GM18520 (cell line): Measurements from ENCODE around the gene COQ8B.

Experiments used
- ATAC-seq: cut with Tn5 transposase; IDR thresholded peaks from one replicate; pipeline ENCODE4 v1.9.1; 2021; ENCODE audit not compliant: unreplicated experiment

The COQ8B gene

DNA sequence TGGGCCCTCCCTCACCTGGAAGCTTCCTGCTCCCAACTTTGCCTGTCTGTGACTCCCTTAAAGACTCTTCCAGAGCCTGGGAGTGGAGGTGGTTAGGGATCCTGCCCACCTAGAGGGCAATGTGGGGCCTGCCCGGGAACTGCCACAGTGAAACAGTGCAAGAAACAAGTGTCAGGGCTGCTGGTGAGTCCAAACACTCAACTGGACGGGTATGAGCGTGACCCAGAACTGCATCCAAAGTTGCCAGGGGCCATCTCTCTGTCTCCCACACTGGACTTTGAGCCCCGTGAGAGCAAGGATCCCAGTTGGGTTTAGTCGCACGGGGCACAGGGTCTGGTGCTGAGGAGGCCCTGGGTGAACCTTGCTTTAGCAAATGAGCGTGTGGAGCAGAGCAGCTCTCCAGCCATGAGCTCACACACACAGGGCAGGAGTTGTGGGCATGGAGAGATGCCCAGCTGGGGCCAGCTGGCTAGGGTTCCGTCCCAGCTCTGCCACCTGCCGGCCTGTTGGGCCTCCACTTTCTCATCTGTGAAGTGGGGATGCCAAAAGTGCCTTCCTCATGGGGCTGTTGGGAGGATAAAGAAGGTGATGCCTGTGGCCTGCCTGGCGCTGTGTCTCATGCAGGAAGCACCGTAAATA is 23.4 kb downstream of the COQ8B start:
- ATAC-seq, result no peak

DNA sequence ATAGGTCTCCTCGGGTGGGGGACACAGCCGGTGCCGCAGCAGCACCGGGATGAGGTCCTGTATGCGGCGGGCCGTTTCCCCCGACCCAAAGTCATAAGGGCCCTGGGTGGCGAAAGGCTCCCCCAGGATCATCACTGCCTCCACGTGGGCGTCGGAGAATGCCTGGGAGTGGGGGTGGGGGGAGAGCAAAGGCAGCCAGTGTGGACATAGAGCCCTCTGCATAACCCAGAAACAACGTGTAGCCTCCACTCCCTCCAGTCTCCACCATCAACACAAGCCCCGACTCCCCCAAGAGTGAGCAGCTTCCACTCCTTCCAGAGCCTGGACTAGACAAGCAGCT is 24.5 kb downstream of the COQ8B start:
- no peak for ATAC-seq

DNA sequence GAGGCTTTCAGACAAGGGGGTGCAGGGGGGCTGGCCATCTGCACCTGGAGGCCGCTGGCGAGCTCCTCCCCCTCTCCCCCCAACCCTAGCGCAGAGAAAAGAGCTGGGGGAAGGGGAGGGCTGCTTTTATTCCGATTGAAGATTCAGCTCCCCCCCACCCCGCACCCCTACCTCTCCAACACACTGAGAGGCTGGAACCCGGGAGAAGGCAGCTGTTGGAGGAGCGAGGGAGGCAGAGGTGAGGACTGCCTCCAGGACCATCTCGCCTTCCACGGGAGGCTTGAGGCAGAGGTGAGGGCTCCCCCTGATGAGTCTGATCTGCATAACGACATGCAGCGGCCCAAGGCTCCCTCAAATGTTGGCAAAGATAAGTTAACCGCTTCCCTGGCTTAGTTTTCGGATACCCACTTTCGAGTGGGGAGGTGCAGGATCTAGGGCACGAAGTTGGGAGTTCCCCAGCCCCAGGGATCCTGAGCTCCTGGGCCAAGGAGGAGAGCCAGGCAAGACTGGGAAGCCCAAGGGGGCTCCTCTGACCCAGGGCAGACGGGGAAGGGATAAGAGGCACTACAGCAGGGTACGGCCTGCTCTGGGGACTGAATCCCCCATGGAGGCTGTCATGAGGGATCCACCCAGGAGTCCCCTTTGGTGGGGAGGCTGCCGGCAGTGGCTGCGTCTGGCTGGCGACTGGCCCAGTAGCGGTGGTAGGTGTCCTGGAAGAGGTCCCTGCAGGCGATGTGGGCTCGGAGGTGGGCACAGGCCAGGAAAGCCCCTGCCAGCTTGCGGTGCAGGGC is 25.1 kb downstream of the COQ8B start:
- no peak for ATAC-seq

DNA sequence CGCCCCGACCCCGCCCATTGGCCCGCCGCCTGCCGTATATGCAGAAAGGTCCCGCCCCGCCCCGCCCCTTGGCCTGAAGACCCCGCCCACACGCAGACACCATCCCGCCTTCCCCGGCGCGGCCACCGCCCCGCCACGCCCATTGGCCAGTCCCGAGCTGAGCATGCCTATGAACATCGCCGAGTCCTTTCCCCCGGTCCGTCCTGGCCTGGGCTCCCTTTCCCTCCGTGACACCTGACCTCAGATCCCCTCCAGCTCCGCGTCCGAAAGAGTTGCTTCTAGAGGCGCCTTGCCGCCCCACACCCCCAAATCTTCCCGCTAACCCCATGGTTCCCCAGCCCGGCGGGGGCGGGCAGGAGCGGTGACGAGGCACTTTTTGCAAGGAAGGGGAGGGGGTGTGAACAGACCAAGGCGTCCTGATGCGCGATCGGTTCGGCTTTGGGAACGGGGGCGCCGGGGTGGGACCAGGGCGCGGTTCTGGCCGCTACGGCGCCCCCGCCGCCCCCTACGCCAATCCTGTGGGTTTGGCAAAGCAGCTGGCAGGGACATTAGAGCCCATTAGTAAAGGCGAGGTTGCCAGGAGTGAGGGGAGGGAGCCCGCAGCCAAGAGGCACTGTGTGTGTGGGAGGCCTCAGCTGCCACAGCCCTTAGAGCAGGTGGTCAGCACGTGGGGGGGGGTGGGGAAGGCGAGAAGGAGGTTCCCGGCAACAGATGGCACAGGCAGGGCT is 25.8 kb downstream of the COQ8B start:
- ATAC-seq, result peak; percentile 38

DNA sequence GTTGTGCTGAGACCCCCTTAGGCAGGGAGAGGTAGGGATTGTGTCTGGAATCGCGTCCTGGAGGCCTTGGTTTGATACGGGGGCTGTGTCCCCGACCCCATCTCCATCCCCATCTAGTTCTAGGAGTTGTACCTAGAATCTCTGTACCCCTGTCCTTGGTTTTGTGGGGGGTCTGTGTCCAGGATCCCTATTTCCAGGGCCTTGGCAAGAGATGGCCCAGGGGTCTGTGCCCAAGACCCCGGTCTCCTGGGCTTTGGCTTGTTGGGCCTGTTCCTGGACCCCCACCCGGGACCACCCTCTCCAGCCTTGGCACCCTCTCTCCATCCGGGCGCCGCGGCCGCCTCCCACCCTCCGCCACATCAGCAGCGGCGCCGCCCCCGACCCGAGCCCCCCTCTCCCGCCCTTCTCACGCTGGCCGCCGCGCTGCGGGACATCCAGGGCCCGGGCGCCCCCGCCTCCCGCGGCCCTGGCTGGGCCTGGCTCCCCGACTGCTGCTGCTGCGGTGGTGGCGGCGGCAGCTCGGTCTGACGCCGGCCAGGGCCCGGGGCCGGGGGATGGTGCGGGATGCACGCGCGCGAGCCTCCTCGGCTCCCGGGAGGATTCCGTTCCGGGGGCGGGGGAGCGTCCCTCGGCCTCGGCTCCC is 26.5 kb downstream of the COQ8B start, which contains the start of gene NUMBL:
Gene NUMBL (minus strand): TSS at position 602 of the 643 bp plus-strand sequence. CDS start 168 bp downstream, at position 434.
- no peak for ATAC-seq

DNA sequence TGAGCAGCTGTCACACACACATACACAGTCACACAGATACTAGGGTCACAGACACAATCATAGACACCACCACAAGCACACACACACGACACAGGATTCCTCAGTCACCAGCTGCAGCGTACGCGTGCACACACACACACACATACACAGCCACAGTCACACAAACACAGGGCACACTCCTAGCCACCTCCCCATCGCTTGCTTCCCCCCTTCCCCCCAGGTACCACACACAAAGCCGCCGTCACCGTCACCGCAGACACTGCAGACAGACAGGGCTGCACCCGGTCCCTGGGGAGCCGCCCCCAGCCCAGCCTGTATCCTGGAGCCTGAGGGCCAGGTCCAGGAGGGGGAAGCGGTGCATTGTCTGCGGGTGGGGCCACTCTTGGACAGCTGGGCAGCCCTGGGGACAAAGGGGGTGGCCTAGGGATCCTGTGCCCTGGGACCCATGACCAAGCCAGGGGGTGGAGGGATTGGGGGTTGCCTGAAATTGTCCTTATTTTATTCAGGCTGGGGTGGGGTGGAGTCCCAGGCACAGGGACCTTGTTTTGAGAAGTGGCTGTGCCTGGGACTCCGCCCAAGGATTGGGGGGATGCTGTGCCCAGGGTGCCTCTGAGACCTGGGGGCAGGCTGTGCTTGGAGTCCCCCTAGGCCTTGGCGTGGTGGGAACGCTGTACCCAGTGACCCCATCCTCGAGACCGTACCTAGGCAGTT is 27.2 kb downstream of the COQ8B start:
- ATAC-seq, result no peak

DNA sequence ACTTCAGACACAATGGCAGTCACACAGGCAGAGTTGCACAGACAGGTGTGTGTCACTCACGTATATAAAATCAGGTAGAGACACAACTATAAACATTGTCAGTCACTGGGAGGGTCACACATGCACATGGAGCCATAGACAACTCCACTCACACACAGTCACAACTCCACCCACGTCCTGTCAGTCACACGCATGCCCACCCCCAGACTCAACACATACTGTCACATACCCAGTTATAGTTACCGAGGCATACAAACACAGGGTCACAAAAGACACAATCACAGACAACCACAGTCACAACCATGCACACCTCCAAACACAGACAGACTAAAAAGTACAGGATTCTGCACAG is 27.7 kb downstream of the COQ8B start:
- no peak for ATAC-seq

DNA sequence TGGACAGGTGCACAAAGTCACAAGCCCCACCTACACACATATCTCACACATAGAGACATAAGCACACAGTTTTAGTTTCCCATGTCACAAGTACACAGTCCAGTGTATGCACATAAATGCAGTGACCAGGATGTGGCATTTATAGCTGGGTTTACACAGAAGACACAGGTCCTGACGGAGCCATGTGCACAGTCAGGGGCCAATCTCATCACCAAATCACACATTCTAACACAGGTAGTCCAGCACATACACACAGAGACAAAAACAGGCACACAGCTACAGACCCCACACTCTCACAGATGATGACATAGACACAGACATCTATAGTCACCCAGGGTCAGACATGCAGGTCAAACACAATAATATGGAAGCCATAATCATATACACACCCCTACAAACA is 28.4 kb downstream of the COQ8B start:
- no peak for ATAC-seq

DNA sequence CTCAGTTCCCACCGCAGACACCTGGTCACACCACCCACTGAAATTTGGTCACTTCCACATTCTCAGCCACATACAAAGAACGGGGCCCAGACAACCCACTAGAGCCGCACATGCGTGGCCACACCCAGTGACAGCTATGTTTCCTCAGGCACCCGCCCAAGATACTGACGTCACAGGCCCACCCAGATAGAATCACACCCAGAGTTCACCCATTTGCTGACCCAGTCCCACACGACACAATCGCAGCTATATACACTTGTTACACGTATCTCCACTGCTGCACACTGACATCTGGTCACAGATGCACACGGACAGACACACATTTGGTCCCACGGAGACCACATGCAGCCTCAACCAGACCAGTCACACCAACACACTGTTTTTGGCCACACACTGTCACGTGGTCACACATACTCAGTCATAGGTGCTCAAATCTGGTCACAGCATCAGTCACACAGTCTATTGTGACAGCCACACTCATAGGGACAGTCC is 29.1 kb downstream of the COQ8B start:
- ATAC-seq, result no peak

DNA sequence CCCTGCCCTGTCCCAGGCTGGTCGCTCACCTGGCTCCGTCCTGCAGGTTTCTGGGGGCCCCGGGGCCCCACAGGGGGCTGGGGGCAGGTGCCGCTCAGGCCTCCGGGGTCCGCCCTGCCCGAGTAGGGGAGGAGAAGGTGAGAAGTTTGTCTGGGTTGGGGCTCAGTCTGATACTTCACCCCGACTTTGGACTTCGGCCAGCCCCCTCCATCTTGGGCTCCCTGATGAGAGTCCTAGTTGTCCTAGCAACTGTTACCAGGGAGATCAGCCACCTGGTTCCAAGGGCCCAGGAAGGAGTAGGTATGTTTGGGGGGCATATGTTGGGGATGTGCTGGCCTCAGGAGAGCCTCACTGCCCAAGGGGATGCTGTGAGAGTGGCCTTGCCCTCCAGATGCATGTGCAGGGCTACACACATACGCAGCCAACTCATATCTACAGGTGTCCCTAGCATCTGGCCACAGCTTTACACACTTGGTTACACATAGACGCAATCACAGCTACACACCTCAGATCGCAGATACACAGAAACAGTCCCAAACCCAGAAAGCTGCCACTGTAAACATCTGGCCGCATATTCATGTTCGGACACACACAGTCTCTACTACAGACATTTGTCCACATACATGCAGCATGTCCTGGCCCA is 29.7 kb downstream of the COQ8B start:
- ATAC-seq, result no peak

DNA sequence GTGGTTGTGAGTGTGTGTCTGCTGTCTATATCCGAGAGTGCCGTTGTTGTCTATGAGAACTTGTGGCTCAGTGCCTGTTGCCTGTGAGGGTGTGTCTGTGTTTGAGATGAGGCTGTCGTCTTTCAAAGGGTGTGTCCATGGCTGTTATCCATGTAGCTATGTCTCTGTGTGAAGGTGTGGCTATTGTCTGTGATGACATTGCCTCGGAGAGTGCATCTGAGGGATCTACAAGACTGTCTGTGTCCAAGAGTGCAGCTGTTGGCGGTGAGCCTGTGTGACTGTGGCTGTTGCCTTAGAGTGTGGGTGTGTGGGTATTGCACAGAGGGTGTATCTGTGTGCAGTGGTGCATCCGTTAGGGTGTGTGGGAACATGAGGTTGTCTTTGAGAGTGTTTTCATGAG is 31.1 kb downstream of the COQ8B start:
- ATAC-seq, result no peak

DNA sequence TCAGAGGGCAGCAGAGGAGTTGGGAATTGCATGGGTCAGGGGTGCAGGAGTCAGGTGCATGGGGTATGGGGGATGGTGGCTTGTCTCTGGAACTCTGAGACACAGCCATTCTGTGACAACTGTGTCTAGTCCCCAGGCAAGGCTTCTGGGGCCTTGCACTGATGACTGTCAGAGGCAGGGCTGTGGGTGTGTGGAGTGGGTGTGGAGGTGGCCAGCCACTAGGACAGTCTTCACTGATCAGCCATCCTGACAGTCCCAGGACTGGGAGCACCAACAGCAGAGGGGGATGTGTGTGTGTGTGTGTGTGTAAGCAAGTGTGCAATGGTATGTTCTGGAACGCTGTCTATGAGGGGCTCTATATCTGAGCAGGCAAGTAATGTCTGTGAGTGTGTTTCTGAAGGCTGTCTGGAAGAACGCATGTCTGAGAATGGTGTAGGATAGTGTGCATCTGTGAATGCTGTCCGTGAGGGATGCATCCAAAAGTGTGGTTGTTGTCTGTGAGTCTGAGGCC is 31.6 kb downstream of the COQ8B start:
- ATAC-seq, result no peak

DNA sequence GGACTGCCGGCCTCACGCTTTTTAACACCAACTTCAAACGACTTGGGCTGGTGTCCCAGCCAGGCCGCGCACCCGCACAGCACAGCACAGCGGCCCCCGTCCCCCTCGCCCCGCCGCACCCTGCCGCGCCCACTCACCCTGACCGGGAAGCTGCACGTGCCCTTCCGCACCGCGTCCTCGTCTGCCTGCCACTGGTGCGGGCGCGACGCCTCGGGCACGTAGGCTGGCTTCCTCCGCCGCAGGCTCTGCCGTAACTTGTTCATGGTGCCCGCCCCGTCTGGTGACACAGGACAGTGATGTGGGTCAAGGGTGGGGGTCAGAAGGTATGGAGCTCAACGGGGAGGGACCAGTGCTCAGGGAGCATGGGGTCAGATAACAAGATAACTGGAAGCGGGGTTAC is 32.4 kb downstream of the COQ8B start:
- no peak for ATAC-seq

DNA sequence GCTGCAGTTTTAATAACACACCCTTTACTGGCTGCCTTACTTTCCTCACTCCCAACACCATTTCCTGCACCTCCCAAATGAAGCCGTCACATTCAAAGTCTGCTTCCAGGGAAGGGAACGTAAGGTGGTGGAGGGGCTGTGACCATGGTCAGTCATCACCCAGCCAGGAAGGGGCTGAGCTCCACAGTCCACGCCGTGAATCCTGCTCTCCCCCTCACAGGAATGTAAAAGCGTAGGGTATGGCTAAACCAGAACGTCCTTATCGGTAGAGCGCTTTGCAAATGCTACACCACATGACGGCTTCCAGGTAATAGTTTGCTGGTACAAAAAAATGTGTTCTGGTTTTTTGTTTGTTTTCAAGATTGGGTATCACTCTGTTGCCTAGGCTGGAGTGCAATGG is 33.2 kb downstream of the COQ8B start:
- ATAC-seq, result no peak

DNA sequence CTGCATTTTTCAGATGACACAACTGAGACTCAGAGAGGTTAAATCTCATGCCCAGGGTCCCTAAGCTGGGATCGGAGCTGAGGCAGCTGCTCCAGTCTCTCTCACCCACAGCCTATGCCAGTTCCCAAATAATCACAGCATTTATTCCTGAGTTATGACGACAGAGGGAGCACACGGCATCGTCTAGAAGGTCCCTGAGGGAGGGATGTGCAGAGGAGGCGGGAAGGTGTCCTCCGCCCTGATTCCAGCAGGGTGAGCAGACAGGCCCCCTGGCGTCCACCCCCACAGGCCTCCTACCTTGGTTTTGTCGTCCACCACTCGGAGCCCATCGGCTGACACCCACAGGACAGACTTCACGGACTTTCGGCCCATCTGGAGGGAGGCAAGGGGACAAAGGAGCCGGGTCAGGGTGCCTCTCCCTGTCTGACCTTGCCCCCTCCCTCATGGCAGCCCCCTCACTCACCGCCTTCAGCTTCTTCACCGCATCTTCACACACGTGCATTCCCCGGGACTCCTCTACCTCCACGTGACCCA is 34.2 kb downstream of the COQ8B start:
- no peak for ATAC-seq

DNA sequence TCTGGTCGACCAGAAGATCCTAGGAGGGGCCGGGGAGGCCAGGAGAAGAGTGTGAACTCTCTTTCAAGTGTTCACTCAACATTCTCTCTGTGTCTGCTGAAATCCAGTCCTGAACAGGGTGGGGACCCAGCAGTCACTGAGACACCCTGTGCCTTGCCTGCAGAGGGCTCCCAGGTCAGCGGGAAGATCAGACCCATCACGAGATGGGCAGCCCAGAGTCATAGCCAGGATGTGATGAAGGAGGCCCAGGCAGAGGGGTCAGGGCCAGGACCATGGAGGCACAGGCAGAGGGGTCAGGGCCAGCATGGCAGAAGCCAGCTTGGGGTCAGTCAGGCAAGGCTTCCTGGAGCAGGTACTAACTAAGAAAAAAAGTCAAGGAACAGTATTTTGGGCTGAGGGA is 35.6 kb downstream of the COQ8B start:
- no peak for ATAC-seq

DNA sequence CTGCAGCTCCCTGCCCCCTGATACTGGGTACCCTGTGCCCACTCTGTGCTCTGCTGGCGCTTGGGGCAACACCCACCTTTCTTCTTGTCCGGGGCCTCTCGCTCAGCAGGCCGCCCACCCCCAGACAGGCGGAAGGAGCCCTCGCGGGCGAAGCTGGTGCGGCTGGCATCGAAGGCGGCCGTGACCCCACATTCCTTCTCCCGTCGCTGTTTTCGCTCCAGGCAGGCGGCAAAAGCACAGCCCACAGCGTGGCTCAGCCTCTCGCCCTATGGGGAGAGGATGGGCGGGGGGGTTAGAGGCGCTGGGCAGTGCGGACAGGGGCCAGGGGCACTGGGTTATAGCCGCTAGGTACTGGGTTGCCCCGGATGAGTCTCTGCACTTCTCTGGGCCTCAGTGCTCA is 39.5 kb downstream of the COQ8B start:
- no peak for ATAC-seq

DNA sequence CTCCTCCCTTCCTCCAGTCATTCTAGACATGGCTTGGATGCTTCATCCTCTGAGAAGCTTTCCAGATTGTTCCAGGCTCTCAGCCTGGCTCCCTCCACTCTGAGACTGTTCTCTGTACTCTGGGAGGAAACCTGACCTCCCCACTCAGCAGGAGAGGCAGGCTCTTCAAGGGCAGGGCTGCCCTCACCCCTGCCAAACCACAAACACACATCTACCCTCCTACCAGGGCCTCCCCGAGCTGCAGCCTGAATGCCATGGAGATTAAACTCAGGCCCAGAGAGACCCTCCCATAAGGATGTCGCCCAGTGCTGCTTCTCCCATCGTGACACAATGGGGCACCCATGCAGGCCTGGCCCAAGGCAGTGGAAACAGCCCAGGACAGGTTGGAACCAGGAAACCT is 42.4 kb downstream of the COQ8B start:
- no peak for ATAC-seq

DNA sequence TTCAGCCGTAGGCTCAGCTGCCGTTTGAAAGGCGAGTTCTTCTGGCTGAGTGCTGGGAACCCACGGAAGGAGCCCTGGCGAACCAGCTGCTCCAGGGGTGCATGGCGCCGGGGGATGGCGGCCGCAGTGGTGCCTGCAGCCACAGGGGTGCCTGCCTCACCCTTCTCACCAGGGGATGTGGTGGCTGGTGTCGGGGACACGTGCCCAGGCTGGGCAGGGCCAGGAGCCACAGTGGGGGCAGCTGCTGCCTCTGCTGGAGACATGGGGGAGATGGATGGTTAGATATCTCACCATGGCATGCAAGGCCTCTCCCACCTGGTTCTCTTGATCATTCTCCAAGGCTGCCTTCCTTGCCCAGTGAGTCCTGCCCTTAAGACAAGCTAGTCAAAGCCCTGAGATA is 43.3 kb downstream of the COQ8B start:
- no peak for ATAC-seq
